ENCODE measurements around the gene BORCS5. TPM values are rescaled to one million over a fixed set of nuclear protein-coding genes. Genes with fewer than 3 reads are reported as not detected.

Gene BORCS5
- total RNA-seq, 1 experiment from 2014 or later = 2.5 TPM

GRCh38 chr12:12433203-12433731 lies 76.4 kb downstream of the BORCS5 start:
- no peak for DNase-seq (ENCODE audit: low read depth)

- no peak for DNase-seq (ENCODE audit: low read depth)
Observed at GRCh38 chr12:12436831-12437345, 80.0 kb downstream of the BORCS5 start.

- peak; percentile 76 for DNase-seq (ENCODE audit: low read depth)
Observed at GRCh38 chr12:12439636-12440035, 82.8 kb downstream of the BORCS5 start.

GRCh38 chr12:12440784-12441428 lies 84.0 kb downstream of the BORCS5 start:
- DNase-seq (ENCODE audit: low read depth) = no peak

GRCh38 chr12:12441429-12441807 lies 84.5 kb downstream of the BORCS5 start:
- no peak for DNase-seq (ENCODE audit: low read depth)

GRCh38 chr12:12441843-12442461 lies 85.1 kb downstream of the BORCS5 start:
- DNase-seq (ENCODE audit: low read depth) = no peak

- DNase-seq (ENCODE audit: low read depth) = no peak
Observed at GRCh38 chr12:12442548-12443071, 85.7 kb downstream of the BORCS5 start.

GRCh38 chr12:12443431-12443878 lies 86.6 kb downstream of the BORCS5 start:
- DNase-seq (ENCODE audit: low read depth) = no peak

GRCh38 chr12:12445165-12445881 lies 88.4 kb downstream of the BORCS5 start:
- no peak for DNase-seq (ENCODE audit: low read depth)

GRCh38 chr12:12445882-12446181 lies 89.0 kb downstream of the BORCS5 start:
- no peak for DNase-seq (ENCODE audit: low read depth)

- no peak for DNase-seq (ENCODE audit: low read depth)
Observed at GRCh38 chr12:12446786-12447185, 89.9 kb downstream of the BORCS5 start.

GRCh38 chr12:12447236-12447635 lies 90.4 kb downstream of the BORCS5 start:
- DNase-seq (ENCODE audit: low read depth) = no peak

GRCh38 chr12:12447837-12448236 lies 91.0 kb downstream of the BORCS5 start:
- DNase-seq (ENCODE audit: low read depth) = no peak

- no peak for DNase-seq (ENCODE audit: low read depth)
Observed at GRCh38 chr12:12449533-12450025, 92.7 kb downstream of the BORCS5 start.

- DNase-seq (ENCODE audit: low read depth) = no peak
Observed at GRCh38 chr12:12450043-12450471, 93.2 kb downstream of the BORCS5 start.

- no peak for DNase-seq (ENCODE audit: low read depth)
Observed at GRCh38 chr12:12451098-12451497, 94.2 kb downstream of the BORCS5 start.

GRCh38 chr12:12452326-12452902 lies 95.5 kb downstream of the BORCS5 start:
- DNase-seq (ENCODE audit: low read depth) = no peak

GRCh38 chr12:12453635-12454034 lies 96.8 kb downstream of the BORCS5 start:
- no peak for DNase-seq (ENCODE audit: low read depth)

GRCh38 chr12:12454315-12454714 lies 97.4 kb downstream of the BORCS5 start:
- no peak for DNase-seq (ENCODE audit: low read depth)

GRCh38 chr12:12456637-12457036 lies 99.8 kb downstream of the BORCS5 start:
- no peak for DNase-seq (ENCODE audit: low read depth)

GRCh38 chr12:12460935-12461922 lies 104.4 kb downstream of the BORCS5 start:
- no peak for DNase-seq (ENCODE audit: low read depth)

Data from Daoy (cell line).